ENCODE data around the gene UPK3BL2.
"Not testable (repeated sequence)": the region's sequence is repeated elsewhere in the genome, so short reads cannot be mapped to it uniquely, and the experiment has no call there.

The UPK3BL2 gene

GRCh38 chr7:102503141-102503540 lies 40.4 kb downstream of the UPK3BL2 start:
- not testable (repeated sequence) for H3K27me3 ChIP-seq (ENCODE audit: insufficient read depth, low read length, poor library complexity, severe bottlenecking); H3K4me2 ChIP-seq (ENCODE audit: low read depth, low read length, poor library complexity, severe bottlenecking); H4K20me1 ChIP-seq (ENCODE audit: insufficient read depth, low read length, poor library complexity, severe bottlenecking); H3K9me2 ChIP-seq (replicated peaks; ENCODE audit: low read depth, low read length); H3K9ac ChIP-seq (ENCODE audit: low read depth, low read length, poor library complexity, severe bottlenecking); H3K9me3 ChIP-seq (ENCODE audit: insufficient read depth, low read depth, low read length); H2AFZ ChIP-seq (ENCODE audit: low read length); H3K4me1 ChIP-seq (ENCODE audit: insufficient read depth, low read length, poor library complexity, severe bottlenecking); H3K4me3 ChIP-seq (ENCODE audit: low read length, poor library complexity, severe bottlenecking); H3K36me3 ChIP-seq (ENCODE audit: insufficient read depth, low read length); H3F3A ChIP-seq (ENCODE audit: low read depth); H3K79me2 ChIP-seq (ENCODE audit: insufficient read depth, low read length)

GRCh38 chr7:102498321-102498720 lies 45.2 kb downstream of the UPK3BL2 start:
- not testable (repeated sequence) for H3K4me1 ChIP-seq (ENCODE audit: insufficient read depth, low read length, poor library complexity, severe bottlenecking); H4K20me1 ChIP-seq (ENCODE audit: insufficient read depth, low read length, poor library complexity, severe bottlenecking); H3K4me2 ChIP-seq (ENCODE audit: low read depth, low read length, poor library complexity, severe bottlenecking)

GRCh38 chr7:102497308-102497707 lies 46.2 kb downstream of the UPK3BL2 start:
- not testable (repeated sequence) for H3K9me2 ChIP-seq (replicated peaks; ENCODE audit: low read depth, low read length)

More at GRCh38 chr7:102498321-102498720, 45.2 kb downstream of the UPK3BL2 start:
- H2AFZ ChIP-seq (ENCODE audit: low read length); H3F3A ChIP-seq (ENCODE audit: low read depth); H3K79me2 ChIP-seq (ENCODE audit: insufficient read depth, low read length); H3K9me3 ChIP-seq (ENCODE audit: insufficient read depth, low read depth, low read length); H3K36me3 ChIP-seq (ENCODE audit: insufficient read depth, low read length); H3K9me2 ChIP-seq (replicated peaks; ENCODE audit: low read depth, low read length); H3K27me3 ChIP-seq (ENCODE audit: insufficient read depth, low read length, poor library complexity, severe bottlenecking); H3K4me3 ChIP-seq (ENCODE audit: low read length, poor library complexity, severe bottlenecking); H3K9ac ChIP-seq (ENCODE audit: low read depth, low read length, poor library complexity, severe bottlenecking): not testable (repeated sequence)

GRCh38 chr7:102496861-102497260 lies 46.6 kb downstream of the UPK3BL2 start:
- H3F3A ChIP-seq (ENCODE audit: low read depth); H3K9me3 ChIP-seq (ENCODE audit: insufficient read depth, low read depth, low read length); H3K4me1 ChIP-seq (ENCODE audit: insufficient read depth, low read length, poor library complexity, severe bottlenecking): not testable (repeated sequence)

More at GRCh38 chr7:102497308-102497707, 46.2 kb downstream of the UPK3BL2 start:
- not testable (repeated sequence) for H3K4me2 ChIP-seq (ENCODE audit: low read depth, low read length, poor library complexity, severe bottlenecking); H3F3A ChIP-seq (ENCODE audit: low read depth); H3K4me3 ChIP-seq (ENCODE audit: low read length, poor library complexity, severe bottlenecking); H3K36me3 ChIP-seq (ENCODE audit: insufficient read depth, low read length); H3K9ac ChIP-seq (ENCODE audit: low read depth, low read length, poor library complexity, severe bottlenecking); H2AFZ ChIP-seq (ENCODE audit: low read length); H4K20me1 ChIP-seq (ENCODE audit: insufficient read depth, low read length, poor library complexity, severe bottlenecking); H3K9me3 ChIP-seq (ENCODE audit: insufficient read depth, low read depth, low read length); H3K27me3 ChIP-seq (ENCODE audit: insufficient read depth, low read length, poor library complexity, severe bottlenecking); H3K79me2 ChIP-seq (ENCODE audit: insufficient read depth, low read length); H3K4me1 ChIP-seq (ENCODE audit: insufficient read depth, low read length, poor library complexity, severe bottlenecking)

GRCh38 chr7:102494473-102495149 lies 48.9 kb downstream of the UPK3BL2 start:
- H3K4me3 ChIP-seq (ENCODE audit: low read length, poor library complexity, severe bottlenecking); H3K9me2 ChIP-seq (replicated peaks; ENCODE audit: low read depth, low read length); H3K79me2 ChIP-seq (ENCODE audit: insufficient read depth, low read length); H3K4me1 ChIP-seq (ENCODE audit: insufficient read depth, low read length, poor library complexity, severe bottlenecking); H3K4me2 ChIP-seq (ENCODE audit: low read depth, low read length, poor library complexity, severe bottlenecking); H3K9ac ChIP-seq (ENCODE audit: low read depth, low read length, poor library complexity, severe bottlenecking); H4K20me1 ChIP-seq (ENCODE audit: insufficient read depth, low read length, poor library complexity, severe bottlenecking); H3K27me3 ChIP-seq (ENCODE audit: insufficient read depth, low read length, poor library complexity, severe bottlenecking); H3K9me3 ChIP-seq (ENCODE audit: insufficient read depth, low read depth, low read length); H3F3A ChIP-seq (ENCODE audit: low read depth); H3K36me3 ChIP-seq (ENCODE audit: insufficient read depth, low read length); H2AFZ ChIP-seq (ENCODE audit: low read length): not testable (repeated sequence)

More at GRCh38 chr7:102496861-102497260, 46.6 kb downstream of the UPK3BL2 start:
- H3K27me3 ChIP-seq (ENCODE audit: insufficient read depth, low read length, poor library complexity, severe bottlenecking); H4K20me1 ChIP-seq (ENCODE audit: insufficient read depth, low read length, poor library complexity, severe bottlenecking); H3K4me2 ChIP-seq (ENCODE audit: low read depth, low read length, poor library complexity, severe bottlenecking); H3K9me2 ChIP-seq (replicated peaks; ENCODE audit: low read depth, low read length); H3K9ac ChIP-seq (ENCODE audit: low read depth, low read length, poor library complexity, severe bottlenecking); H3K79me2 ChIP-seq (ENCODE audit: insufficient read depth, low read length); H3K4me3 ChIP-seq (ENCODE audit: low read length, poor library complexity, severe bottlenecking); H2AFZ ChIP-seq (ENCODE audit: low read length); H3K36me3 ChIP-seq (ENCODE audit: insufficient read depth, low read length): not testable (repeated sequence)

- H3K27me3 ChIP-seq (ENCODE audit: insufficient read depth, low read length, poor library complexity, severe bottlenecking); H3K79me2 ChIP-seq (ENCODE audit: insufficient read depth, low read length); H4K20me1 ChIP-seq (ENCODE audit: insufficient read depth, low read length, poor library complexity, severe bottlenecking); H3K4me1 ChIP-seq (ENCODE audit: insufficient read depth, low read length, poor library complexity, severe bottlenecking); H3K9ac ChIP-seq (ENCODE audit: low read depth, low read length, poor library complexity, severe bottlenecking); H2AFZ ChIP-seq (ENCODE audit: low read length); H3F3A ChIP-seq (ENCODE audit: low read depth); H3K36me3 ChIP-seq (ENCODE audit: insufficient read depth, low read length); H3K9me3 ChIP-seq (ENCODE audit: insufficient read depth, low read depth, low read length); H3K4me3 ChIP-seq (ENCODE audit: low read length, poor library complexity, severe bottlenecking); H3K4me2 ChIP-seq (ENCODE audit: low read depth, low read length, poor library complexity, severe bottlenecking); H3K9me2 ChIP-seq (replicated peaks; ENCODE audit: low read depth, low read length): not testable (repeated sequence)
These were observed 49.5 kb downstream of the UPK3BL2 start for GRCh38 chr7:102494026-102494425.

- not testable (repeated sequence) for H3K9ac ChIP-seq (ENCODE audit: low read depth, low read length, poor library complexity, severe bottlenecking); H3K4me2 ChIP-seq (ENCODE audit: low read depth, low read length, poor library complexity, severe bottlenecking); H3K4me1 ChIP-seq (ENCODE audit: insufficient read depth, low read length, poor library complexity, severe bottlenecking); H3K4me3 ChIP-seq (ENCODE audit: low read length, poor library complexity, severe bottlenecking); H3K9me3 ChIP-seq (ENCODE audit: insufficient read depth, low read depth, low read length); H3K27me3 ChIP-seq (ENCODE audit: insufficient read depth, low read length, poor library complexity, severe bottlenecking); H3K9me2 ChIP-seq (replicated peaks; ENCODE audit: low read depth, low read length); H4K20me1 ChIP-seq (ENCODE audit: insufficient read depth, low read length, poor library complexity, severe bottlenecking); H2AFZ ChIP-seq (ENCODE audit: low read length); H3K79me2 ChIP-seq (ENCODE audit: insufficient read depth, low read length); H3K36me3 ChIP-seq (ENCODE audit: insufficient read depth, low read length); H3F3A ChIP-seq (ENCODE audit: low read depth)
These were observed 50.1 kb downstream of the UPK3BL2 start for GRCh38 chr7:102493220-102493935.

All from Loucy (cell line).